ENCODE measurements around the gene MMP28. TPM values are rescaled to one million over a fixed set of nuclear protein-coding genes. Genes with fewer than 3 reads are reported as not detected.

Gene MMP28
- total RNA-seq, 1 experiment from 2014 or later, result not detected

DNA sequence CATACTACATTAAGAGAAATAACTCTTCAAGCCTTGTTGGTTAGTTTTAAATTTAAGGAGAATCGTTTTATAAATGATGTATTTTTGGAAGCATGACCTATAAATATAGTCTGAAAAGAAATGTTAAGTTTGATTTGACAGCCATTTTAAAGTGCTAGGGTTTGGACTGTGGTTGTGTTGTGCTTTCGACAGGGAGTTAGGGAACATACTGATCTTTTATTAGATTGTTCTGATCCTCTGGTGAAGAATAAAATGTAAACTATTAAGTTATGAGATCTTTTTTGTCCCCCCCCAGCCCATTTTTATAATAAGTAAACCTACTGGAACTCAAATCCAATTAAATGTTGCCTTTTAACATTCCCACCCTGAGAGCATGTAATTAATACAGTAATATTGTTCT, 25.9 kb upstream of the MMP28 start:
- no peaks in the 10 kb centered on the region for H3K9me3 Mint-ChIP-seq (ENCODE audit: low read depth, unreplicated experiment)
- BruUV-seq (replicated peaks), result no TSS peak
- no peak overlapping the region for H3K4me3 Mint-ChIP-seq (ENCODE audit: low read depth, unreplicated experiment)
- CTCF ChIA-PET, result interaction anchor here (1.7 kb wide), 1 partner anchor 12 kb away, joined by 4 read pairs; the partner anchor contains the start of gene TAF15
- H3K36me3 Mint-ChIP-seq (ENCODE audit: insufficient read depth, unreplicated experiment), result peaks cover 73% of the 10 kb centered on the region
- H3K4me1 Mint-ChIP-seq (ENCODE audit: low read depth, unreplicated experiment), result peaks cover 11% of the 10 kb centered on the region
- intact Hi-C loops (cut with micrococcal nuclease; ENCODE audit: unreplicated experiment), result no loop called here
- no peak for TF ChIP-seq CTCF (IDR thresholded peaks at IDR 0.05; ENCODE audit: unreplicated experiment)
- H3K27ac Mint-ChIP-seq (ENCODE audit: unreplicated experiment), result no peak overlapping the region
- no peak for DNase-seq
- no peaks in the 10 kb centered on the region for H3K27me3 Mint-ChIP-seq (ENCODE audit: unreplicated experiment)

DNA sequence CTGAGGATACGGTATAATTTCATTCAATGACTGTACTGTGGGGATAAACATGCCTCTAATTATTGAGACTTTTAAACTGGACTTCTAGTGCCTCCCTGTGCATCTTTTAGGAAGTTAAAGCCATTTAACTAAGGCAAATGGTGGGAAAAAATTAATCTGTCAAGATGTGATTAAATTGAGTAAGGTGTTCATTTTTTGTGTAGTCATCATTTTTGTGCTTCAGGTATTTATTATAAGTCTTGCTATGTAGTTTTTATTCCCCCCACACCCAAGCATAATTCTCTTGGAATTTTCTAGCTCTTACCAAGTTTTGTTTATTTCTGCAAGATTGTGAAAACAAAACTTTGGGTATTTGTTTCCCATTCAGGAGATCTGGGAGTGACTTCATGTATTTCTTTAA, 24.0 kb upstream of the MMP28 start:
- no peak for DNase-seq
- H3K27ac Mint-ChIP-seq (ENCODE audit: unreplicated experiment), result no peak overlapping the region
- CTCF ChIA-PET, result interaction anchor here (0.8 to 1.7 kb wide), 2 partner anchors 10 to 14 kb away, joined by 4 to 5 read pairs; partner anchors contain the start of gene TAF15
- peaks cover 61% of the 10 kb centered on the region for H3K36me3 Mint-ChIP-seq (ENCODE audit: insufficient read depth, unreplicated experiment)
- no peaks in the 10 kb centered on the region for H3K27me3 Mint-ChIP-seq (ENCODE audit: unreplicated experiment)
- peaks cover 11% of the 10 kb centered on the region for H3K4me1 Mint-ChIP-seq (ENCODE audit: low read depth, unreplicated experiment)
- intact Hi-C loops (cut with micrococcal nuclease; ENCODE audit: unreplicated experiment), result no loop called here
- no TSS peak for BruUV-seq (replicated peaks)
- no peaks in the 10 kb centered on the region for H3K9me3 Mint-ChIP-seq (ENCODE audit: low read depth, unreplicated experiment)
- no peak overlapping the region for H3K4me3 Mint-ChIP-seq (ENCODE audit: low read depth, unreplicated experiment)
- TF ChIP-seq CTCF (IDR thresholded peaks at IDR 0.05; ENCODE audit: unreplicated experiment), result no peak

DNA sequence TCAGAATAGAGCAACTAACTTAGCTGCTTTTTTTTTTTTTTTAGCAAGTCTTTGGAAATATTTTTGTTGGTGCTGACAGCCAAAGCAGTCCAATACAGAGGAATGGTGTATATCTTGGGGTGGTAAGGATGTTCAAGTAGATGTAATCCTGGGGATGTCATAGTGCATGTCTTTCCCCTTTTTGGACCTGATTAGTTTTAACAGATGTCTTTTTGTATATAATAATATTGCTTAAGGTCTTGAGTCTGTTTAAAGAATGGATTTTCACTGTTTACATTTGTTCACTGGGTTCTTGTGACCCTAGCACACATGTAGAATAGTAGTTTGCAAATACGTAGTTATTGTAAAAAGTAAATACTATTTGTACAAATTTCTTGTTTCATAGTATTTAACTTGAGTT, 21.8 kb upstream of the MMP28 start:
- Mint-ChIP-seq H3K4me3 (ENCODE audit: low read depth, unreplicated experiment) (no peak overlapping the region), H3K4me1 (ENCODE audit: low read depth, unreplicated experiment) (peaks cover 23% of the 10 kb centered on the region), H3K27me3 (ENCODE audit: unreplicated experiment) (no peaks in the 10 kb centered on the region), H3K9me3 (ENCODE audit: low read depth, unreplicated experiment) (no peaks in the 10 kb centered on the region), H3K36me3 (ENCODE audit: insufficient read depth, unreplicated experiment) (peaks cover 52% of the 10 kb centered on the region), H3K27ac (ENCODE audit: unreplicated experiment) (no peak overlapping the region)
- CTCF ChIA-PET, result no interaction called here
- no peak for TF ChIP-seq CTCF (IDR thresholded peaks at IDR 0.05; ENCODE audit: unreplicated experiment)
- DNase-seq, result no peak
- intact Hi-C loops (cut with micrococcal nuclease; ENCODE audit: unreplicated experiment), result no loop called here
- no TSS peak for BruUV-seq (replicated peaks)

DNA sequence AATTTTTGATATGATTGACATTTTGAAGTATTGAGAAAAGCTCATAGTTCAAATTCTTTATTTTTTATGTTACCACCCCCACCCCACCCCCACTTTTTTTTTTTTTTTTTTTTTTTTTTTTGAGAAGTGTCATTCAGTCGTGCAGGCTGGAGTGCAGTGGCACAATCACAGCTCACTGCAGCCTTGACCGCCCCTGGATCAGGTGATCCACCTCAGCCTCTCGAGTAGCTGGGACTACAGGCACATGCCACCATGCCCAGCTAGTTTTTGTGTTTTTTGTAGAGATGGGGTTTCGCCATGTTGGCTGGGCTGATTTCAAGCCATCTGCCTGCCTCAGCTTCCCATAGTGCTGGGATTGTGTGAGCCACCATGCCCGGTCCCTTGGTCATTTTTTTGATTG, 21.3 kb upstream of the MMP28 start:
- H3K4me3 Mint-ChIP-seq (ENCODE audit: low read depth, unreplicated experiment), result no peak overlapping the region
- H3K27me3 Mint-ChIP-seq (ENCODE audit: unreplicated experiment), result no peaks in the 10 kb centered on the region
- no TSS peak for BruUV-seq (replicated peaks)
- DNase-seq, result no peak
- peaks cover 23% of the 10 kb centered on the region for H3K4me1 Mint-ChIP-seq (ENCODE audit: low read depth, unreplicated experiment)
- CTCF ChIA-PET, result interaction anchor here (0.6 to 0.7 kb wide), 2 partner anchors 25 to 198 kb away, joined by 3 to 10 read pairs; no protein-coding TSS in a partner anchor
- H3K36me3 Mint-ChIP-seq (ENCODE audit: insufficient read depth, unreplicated experiment), result peaks cover 50% of the 10 kb centered on the region
- H3K9me3 Mint-ChIP-seq (ENCODE audit: low read depth, unreplicated experiment), result no peaks in the 10 kb centered on the region
- intact Hi-C loops (cut with micrococcal nuclease; ENCODE audit: unreplicated experiment), result no loop called here
- H3K27ac Mint-ChIP-seq (ENCODE audit: unreplicated experiment), result no peak overlapping the region
- no peak for TF ChIP-seq CTCF (IDR thresholded peaks at IDR 0.05; ENCODE audit: unreplicated experiment)
